ENCODE results near the gene ZSWIM8. TPM values are rescaled to one million over a fixed set of nuclear protein-coding genes. Genes with fewer than 3 reads are reported as not detected.

The ZSWIM8 gene
- total and polyA plus RNA-seq, 2 experiments from 2014 or later, result 101 to 103 TPM

DNA sequence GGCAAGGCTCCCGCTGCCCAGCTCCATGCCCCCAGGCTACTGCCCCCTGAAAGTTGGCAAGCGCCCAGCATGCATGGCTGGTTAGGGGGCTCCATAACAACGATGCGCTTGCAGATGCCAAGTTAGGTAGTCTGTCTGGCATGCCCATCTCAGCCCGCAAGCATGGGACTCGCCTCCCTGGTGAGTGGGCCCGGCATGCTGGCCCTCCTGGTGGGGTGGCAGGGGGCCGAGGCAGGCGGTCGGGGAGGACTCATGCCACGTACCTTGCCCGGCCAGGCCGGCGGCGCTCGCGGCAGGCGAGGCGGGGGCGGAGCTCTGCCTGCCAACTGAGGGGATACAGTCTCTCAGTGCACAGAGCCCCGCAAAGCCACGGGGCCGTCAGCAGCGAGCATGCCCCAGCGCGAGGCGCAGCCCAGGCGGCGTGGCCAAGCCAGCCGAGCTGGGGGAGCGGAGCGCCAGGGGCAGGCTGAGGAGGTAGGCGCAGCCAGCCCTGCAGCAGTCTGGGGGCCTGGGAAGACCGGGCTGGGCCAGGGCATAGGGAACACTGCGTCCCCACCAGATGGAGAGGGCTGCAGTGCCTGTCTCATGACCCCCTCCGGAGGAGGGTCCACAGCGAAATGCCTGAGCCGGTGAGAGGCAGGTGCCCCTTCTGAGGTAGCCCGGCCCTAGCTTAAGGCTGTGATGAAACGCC lies 54.0 kb downstream of the ZSWIM8 start:
- Histone ChIP-seq H3K9me2 (replicated peaks; ENCODE audit: insufficient read depth) (no peaks in the 10 kb centered on the region), H3K4me1 (ENCODE audit: insufficient read depth) (no peaks in the 10 kb centered on the region), H3K79me2 (no peaks in the 10 kb centered on the region), H3K4me3 (no peak overlapping the region), H3K27me3 (no peaks in the 10 kb centered on the region), H3K4me2 (no peak overlapping the region), H3K27ac (no peak overlapping the region), H2AFZ (no peak overlapping the region), H3K36me3 (replicated peaks; ENCODE audit: insufficient read depth, low read depth) (no peaks in the 10 kb centered on the region), H4K20me1 (ENCODE audit: insufficient read depth, poor library complexity, severe bottlenecking) (no peaks in the 10 kb centered on the region), H3K9me3 (ENCODE audit: low read depth) (no peaks in the 10 kb centered on the region)
- WGBS (ENCODE audit: low lambda C conversion rate, missing lambda C conversion rate), result 97% methylated on average over 32 of the region's 40 CpGs
- DNase-seq (ENCODE audit: low spot score), result no peak
- TF ChIP-seq, protein P1, sequence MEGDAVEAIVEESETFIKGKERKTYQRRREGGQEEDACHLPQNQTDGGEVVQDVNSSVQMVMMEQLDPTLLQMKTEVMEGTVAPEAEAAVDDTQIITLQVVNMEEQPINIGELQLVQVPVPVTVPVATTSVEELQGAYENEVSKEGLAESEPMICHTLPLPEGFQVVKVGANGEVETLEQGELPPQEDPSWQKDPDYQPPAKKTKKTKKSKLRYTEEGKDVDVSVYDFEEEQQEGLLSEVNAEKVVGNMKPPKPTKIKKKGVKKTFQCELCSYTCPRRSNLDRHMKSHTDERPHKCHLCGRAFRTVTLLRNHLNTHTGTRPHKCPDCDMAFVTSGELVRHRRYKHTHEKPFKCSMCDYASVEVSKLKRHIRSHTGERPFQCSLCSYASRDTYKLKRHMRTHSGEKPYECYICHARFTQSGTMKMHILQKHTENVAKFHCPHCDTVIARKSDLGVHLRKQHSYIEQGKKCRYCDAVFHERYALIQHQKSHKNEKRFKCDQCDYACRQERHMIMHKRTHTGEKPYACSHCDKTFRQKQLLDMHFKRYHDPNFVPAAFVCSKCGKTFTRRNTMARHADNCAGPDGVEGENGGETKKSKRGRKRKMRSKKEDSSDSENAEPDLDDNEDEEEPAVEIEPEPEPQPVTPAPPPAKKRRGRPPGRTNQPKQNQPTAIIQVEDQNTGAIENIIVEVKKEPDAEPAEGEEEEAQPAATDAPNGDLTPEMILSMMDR (IDR thresholded peaks at IDR 0.05; ENCODE audit: poor library complexity), result no peak

DNA sequence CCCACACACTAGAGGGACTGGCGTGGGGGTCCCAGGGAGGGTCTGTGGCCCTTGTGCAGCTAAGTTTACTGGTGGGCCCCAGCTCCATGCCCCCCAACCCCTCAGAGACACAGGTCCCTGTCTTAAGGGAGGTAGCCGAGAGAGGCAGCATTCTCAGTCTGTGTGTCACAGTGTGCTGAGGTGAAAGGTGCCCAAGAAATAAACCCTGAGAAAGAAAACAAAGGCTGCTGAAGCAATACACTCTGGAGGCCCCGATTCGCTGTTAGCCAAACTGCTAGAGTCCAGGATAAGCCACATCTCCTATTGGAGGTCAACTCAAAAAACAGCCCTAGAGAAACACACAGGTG lies 54.6 kb downstream of the ZSWIM8 start:
- TF ChIP-seq EZH2 (IDR thresholded peaks at IDR 0.05; ENCODE audit: borderline replicate concordance), result no peak
- TF ChIP-seq EZH2phosphoT487 (IDR thresholded peaks at IDR 0.05; ENCODE audit: low read depth, severe bottlenecking, unreplicated experiment), result no peak
- TF ChIP-seq, protein P1 (IDR thresholded peaks at IDR 0.05; ENCODE audit: poor library complexity), result no peak
- Histone ChIP-seq H3K4me1 (ENCODE audit: insufficient read depth) (no peaks in the 10 kb centered on the region), H3K79me2 (no peaks in the 10 kb centered on the region), H3K4me3 (no peak overlapping the region), H3K27me3 (no peaks in the 10 kb centered on the region), H3K9me2 (replicated peaks; ENCODE audit: insufficient read depth) (no peaks in the 10 kb centered on the region), H4K20me1 (ENCODE audit: insufficient read depth, poor library complexity, severe bottlenecking) (no peaks in the 10 kb centered on the region), H3K36me3 (replicated peaks; ENCODE audit: insufficient read depth, low read depth) (no peaks in the 10 kb centered on the region), H3K9me3 (ENCODE audit: low read depth) (no peaks in the 10 kb centered on the region), H3K4me2 (no peak overlapping the region), H3K27ac (no peak overlapping the region), H2AFZ (no peak overlapping the region)
- no peak for DNase-seq (ENCODE audit: low spot score)
- 95% methylated on average over 4 of the region's 4 CpGs for WGBS (ENCODE audit: low lambda C conversion rate, missing lambda C conversion rate)

DNA sequence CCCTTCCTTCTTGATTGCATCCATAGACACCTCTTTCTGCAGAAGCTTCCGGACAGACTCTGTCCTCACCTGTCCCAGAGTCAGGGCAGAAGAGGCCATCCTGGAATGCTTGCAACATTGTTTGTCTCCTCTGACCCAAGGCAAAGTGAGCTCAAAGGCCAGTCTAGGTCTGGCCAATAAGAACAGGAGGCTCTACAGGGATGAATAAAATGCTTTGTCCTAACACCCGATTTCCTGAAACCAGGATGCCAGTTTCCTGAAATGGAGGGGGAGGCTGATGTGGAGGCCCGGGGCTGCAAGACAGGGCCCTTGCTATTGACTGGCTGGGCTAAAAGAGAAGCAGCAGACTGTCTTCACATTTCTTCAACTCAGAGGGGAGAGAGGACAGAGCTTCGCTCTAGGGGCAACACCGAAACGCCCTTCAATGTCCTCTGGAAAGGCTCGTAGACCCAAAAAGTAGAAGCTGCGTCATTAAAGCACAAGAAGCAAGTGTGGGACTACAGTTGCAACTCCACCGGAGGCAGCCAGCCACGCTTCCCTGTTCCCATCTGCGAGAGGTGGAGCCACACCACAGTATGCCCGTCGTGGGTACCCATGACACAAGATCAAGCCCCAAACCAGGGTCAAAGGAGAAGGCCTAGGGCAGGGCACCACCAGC lies 55.1 kb downstream of the ZSWIM8 start:
- no peaks in the 10 kb centered on the region for H3K4me1 ChIP-seq (ENCODE audit: insufficient read depth)
- H3K4me3 ChIP-seq, result no peak overlapping the region
- H3K36me3 ChIP-seq (replicated peaks; ENCODE audit: insufficient read depth, low read depth), result no peaks in the 10 kb centered on the region
- no peak overlapping the region for H3K27ac ChIP-seq
- no peaks in the 10 kb centered on the region for H3K9me2 ChIP-seq (replicated peaks; ENCODE audit: insufficient read depth)
- no peaks in the 10 kb centered on the region for H3K9me3 ChIP-seq (ENCODE audit: low read depth)
- no peak overlapping the region for H3K4me2 ChIP-seq
- H3K27me3 ChIP-seq, result no peaks in the 10 kb centered on the region
- TF ChIP-seq EZH2 (IDR thresholded peaks at IDR 0.05; ENCODE audit: borderline replicate concordance), result no peak
- no peak for TF ChIP-seq EZH2phosphoT487 (IDR thresholded peaks at IDR 0.05; ENCODE audit: low read depth, severe bottlenecking, unreplicated experiment)
- TF ChIP-seq, protein P1 (IDR thresholded peaks at IDR 0.05; ENCODE audit: poor library complexity), result no peak
- no peak for DNase-seq (ENCODE audit: low spot score)
- no peaks in the 10 kb centered on the region for H3K79me2 ChIP-seq
- no peak overlapping the region for H2AFZ ChIP-seq
- WGBS (ENCODE audit: low lambda C conversion rate, missing lambda C conversion rate), result 89% methylated on average over 13 of the region's 13 CpGs
- no peaks in the 10 kb centered on the region for H4K20me1 ChIP-seq (ENCODE audit: insufficient read depth, poor library complexity, severe bottlenecking)

Data from hepatocyte (in vitro differentiated cells).